ENCODE data around the gene VAV3.

The VAV3 gene

GRCh38 chr1:107919953-107920352 lies 45.0 kb downstream of the VAV3 start:
- H2AK5ac ChIP-seq (ENCODE audit: low read depth, low read length), result no peak overlapping the region
- H3K9ac ChIP-seq (ENCODE audit: low read depth, low read length, poor library complexity), result no peak overlapping the region

DNA sequence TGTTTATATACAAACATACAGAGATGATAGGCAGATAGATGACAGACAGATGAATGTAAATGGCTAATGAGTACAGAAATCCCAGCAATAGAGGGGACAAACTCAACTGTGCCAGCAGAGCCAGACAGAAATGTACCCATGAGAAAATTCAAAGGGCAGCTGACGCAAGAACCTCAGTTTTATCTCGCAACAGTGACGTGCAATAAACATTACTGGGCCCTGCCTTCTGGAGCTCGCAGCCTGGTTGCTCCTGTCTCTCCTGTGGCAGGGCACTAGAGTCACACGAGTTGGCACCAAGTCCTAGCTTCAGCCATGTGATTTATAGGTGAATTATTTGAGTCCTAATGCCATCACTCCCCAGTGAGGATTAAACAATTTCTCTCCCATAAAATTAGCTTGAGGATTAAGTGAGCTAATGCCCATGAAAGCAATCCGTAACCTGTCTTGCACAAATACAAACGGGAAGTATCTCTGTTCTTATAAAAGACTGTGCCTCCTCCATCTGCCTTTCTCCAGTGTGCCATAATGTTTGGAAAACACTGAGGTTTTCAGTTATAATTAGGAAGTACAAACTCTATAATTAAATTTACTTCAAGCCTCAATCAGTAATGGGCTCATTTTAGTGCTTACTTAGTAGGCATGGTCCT lies 50.7 kb downstream of the VAV3 start:
- no CpG with 5 or more reads among the region's 7 CpGs for WGBS, 2 donors (ENCODE audit: extremely low coverage in 2 of 2, insufficient read length in 2 of 2, insufficient replicate concordance in 1 of 2)
- H3K4me3 ChIP-seq (ENCODE audit: low read length in 2 of 2), result no peak overlapping the region
- H2AK5ac ChIP-seq (ENCODE audit: low read depth, low read length), result no peak overlapping the region
- H3K4me2 ChIP-seq (ENCODE audit: insufficient read depth, low read length, poor library complexity, severe bottlenecking), result no peak overlapping the region
- H3K27ac ChIP-seq (replicated peaks; ENCODE audit: low read length), result no peak overlapping the region
- H3K23ac ChIP-seq (ENCODE audit: low read depth, low read length, poor library complexity), result no peak overlapping the region
- H3K36me3 ChIP-seq (replicated peaks in 1 of 2; ENCODE audit: control insufficient read depth in 2 of 2, insufficient read depth in 2 of 2, low read length in 2 of 2), result no peaks in the 10 kb centered on the region
- H3K79me1 ChIP-seq (ENCODE audit: low read depth, low read length), result no peaks in the 10 kb centered on the region
- H3K9ac ChIP-seq (ENCODE audit: low read depth, low read length, poor library complexity), result no peak overlapping the region
- H3K4me1 ChIP-seq (ENCODE audit: control insufficient read depth in 2 of 2, insufficient read depth in 1 of 2, low read depth in 1 of 2, low read length in 2 of 2), result no peaks in the 10 kb centered on the region
- H2BK12ac ChIP-seq (ENCODE audit: low read length), result no peak overlapping the region
- no peak for DNase-seq (ENCODE audit: low spot score)
- H4K91ac ChIP-seq (ENCODE audit: low read depth, low read length, poor library complexity), result no peak overlapping the region
- no peaks in the 10 kb centered on the region for H3K9me3 ChIP-seq (replicated peaks in 1 of 2; ENCODE audit: control insufficient read depth in 2 of 2, insufficient read depth in 1 of 2, low read depth in 1 of 2, low read length in 2 of 2)
- H2BK15ac ChIP-seq (ENCODE audit: low read length), result no peak overlapping the region
- H3K27me3 ChIP-seq (ENCODE audit: control insufficient read depth in 3 of 3, insufficient read depth in 3 of 3, low read depth in 1 of 3, low read length in 3 of 3), result no peaks in the 10 kb centered on the region
- no peak overlapping the region for H2BK120ac ChIP-seq (ENCODE audit: low read depth, low read length)
- H3K14ac ChIP-seq (ENCODE audit: low read length), result no peak overlapping the region
- H2AFZ ChIP-seq (ENCODE audit: low read length), result no peak overlapping the region
- no peak overlapping the region for H2BK5ac ChIP-seq (ENCODE audit: low read length)
- no peak overlapping the region for H3K18ac ChIP-seq (ENCODE audit: low read length)
- H3K4ac ChIP-seq (ENCODE audit: low read length), result no peak overlapping the region
- no peak overlapping the region for H4K8ac ChIP-seq (ENCODE audit: low read depth, low read length)

More at GRCh38 chr1:107919953-107920352, 45.0 kb downstream of the VAV3 start:
- H2BK15ac ChIP-seq (ENCODE audit: low read length), result no peak overlapping the region
- H2BK5ac ChIP-seq (ENCODE audit: low read length), result no peak overlapping the region
- no peak overlapping the region for H2AFZ ChIP-seq (ENCODE audit: low read length)
- H3K4me3 ChIP-seq (ENCODE audit: low read length in 2 of 2), result no peak overlapping the region
- no peak overlapping the region for H3K18ac ChIP-seq (ENCODE audit: low read length)
- H3K14ac ChIP-seq (ENCODE audit: low read length), result no peak overlapping the region
- H3K79me1 ChIP-seq (ENCODE audit: low read depth, low read length), result no peaks in the 10 kb centered on the region
- H3K27ac ChIP-seq (replicated peaks; ENCODE audit: low read length), result no peak overlapping the region
- no peaks in the 10 kb centered on the region for H3K4me1 ChIP-seq (ENCODE audit: control insufficient read depth in 2 of 2, insufficient read depth in 1 of 2, low read depth in 1 of 2, low read length in 2 of 2)
- H3K4me2 ChIP-seq (ENCODE audit: insufficient read depth, low read length, poor library complexity, severe bottlenecking), result no peak overlapping the region
- H3K9me3 ChIP-seq (replicated peaks in 1 of 2; ENCODE audit: control insufficient read depth in 2 of 2, insufficient read depth in 1 of 2, low read depth in 1 of 2, low read length in 2 of 2), result no peaks in the 10 kb centered on the region
- no peak overlapping the region for H3K23ac ChIP-seq (ENCODE audit: low read depth, low read length, poor library complexity)
- H4K91ac ChIP-seq (ENCODE audit: low read depth, low read length, poor library complexity), result no peak overlapping the region
- no peaks in the 10 kb centered on the region for H3K36me3 ChIP-seq (replicated peaks in 1 of 2; ENCODE audit: control insufficient read depth in 2 of 2, insufficient read depth in 2 of 2, low read length in 2 of 2)
- no peak overlapping the region for H2BK12ac ChIP-seq (ENCODE audit: low read length)
- no peak overlapping the region for H4K8ac ChIP-seq (ENCODE audit: low read depth, low read length)
- H2BK120ac ChIP-seq (ENCODE audit: low read depth, low read length), result no peak overlapping the region
- DNase-seq (ENCODE audit: low spot score), result no peak
- WGBS, 2 donors (ENCODE audit: extremely low coverage in 2 of 2, insufficient read length in 2 of 2, insufficient replicate concordance in 1 of 2), result no CpG with 5 or more reads among the region's 4 CpGs
- H3K4ac ChIP-seq (ENCODE audit: low read length), result no peak overlapping the region
- H3K27me3 ChIP-seq (ENCODE audit: control insufficient read depth in 3 of 3, insufficient read depth in 3 of 3, low read depth in 1 of 3, low read length in 3 of 3), result no peaks in the 10 kb centered on the region

- Histone ChIP-seq H3K4me1 (ENCODE audit: control insufficient read depth in 2 of 2, insufficient read depth in 1 of 2, low read depth in 1 of 2, low read length in 2 of 2) (no peaks in the 10 kb centered on the region), H2AFZ (ENCODE audit: low read length) (no peak overlapping the region), H3K14ac (ENCODE audit: low read length) (no peak overlapping the region), H2BK120ac (ENCODE audit: low read depth, low read length) (no peak overlapping the region), H3K79me1 (ENCODE audit: low read depth, low read length) (no peaks in the 10 kb centered on the region), H4K8ac (ENCODE audit: low read depth, low read length) (no peak overlapping the region), H2BK12ac (ENCODE audit: low read length) (no peak overlapping the region), H3K4me2 (ENCODE audit: insufficient read depth, low read length, poor library complexity, severe bottlenecking) (no peak overlapping the region), H3K18ac (ENCODE audit: low read length) (no peak overlapping the region), H3K23ac (ENCODE audit: low read depth, low read length, poor library complexity) (no peak overlapping the region), H3K4me3 (ENCODE audit: low read length in 2 of 2) (no peak overlapping the region), H2BK5ac (ENCODE audit: low read length) (no peak overlapping the region), H3K9me3 (replicated peaks in 1 of 2; ENCODE audit: control insufficient read depth in 2 of 2, insufficient read depth in 1 of 2, low read depth in 1 of 2, low read length in 2 of 2) (no peaks in the 10 kb centered on the region), H4K91ac (ENCODE audit: low read depth, low read length, poor library complexity) (no peak overlapping the region), H3K4ac (ENCODE audit: low read length) (no peak overlapping the region), H2BK15ac (ENCODE audit: low read length) (no peak overlapping the region), H3K27me3 (ENCODE audit: control insufficient read depth in 3 of 3, insufficient read depth in 3 of 3, low read depth in 1 of 3, low read length in 3 of 3) (no peaks in the 10 kb centered on the region), H2AK5ac (ENCODE audit: low read depth, low read length) (no peak overlapping the region), H3K9ac (ENCODE audit: low read depth, low read length, poor library complexity) (no peak overlapping the region), H3K27ac (replicated peaks; ENCODE audit: low read length) (no peak overlapping the region), H3K36me3 (replicated peaks in 1 of 2; ENCODE audit: control insufficient read depth in 2 of 2, insufficient read depth in 2 of 2, low read length in 2 of 2) (no peaks in the 10 kb centered on the region)
- WGBS, 2 donors (ENCODE audit: extremely low coverage in 2 of 2, insufficient read length in 2 of 2, insufficient replicate concordance in 1 of 2), result no CpG with 5 or more reads among the region's 1 CpG
- no peak for DNase-seq (ENCODE audit: low spot score)
Measured at GRCh38 chr1:107912656-107913055, 52.3 kb downstream of the VAV3 start.

DNA sequence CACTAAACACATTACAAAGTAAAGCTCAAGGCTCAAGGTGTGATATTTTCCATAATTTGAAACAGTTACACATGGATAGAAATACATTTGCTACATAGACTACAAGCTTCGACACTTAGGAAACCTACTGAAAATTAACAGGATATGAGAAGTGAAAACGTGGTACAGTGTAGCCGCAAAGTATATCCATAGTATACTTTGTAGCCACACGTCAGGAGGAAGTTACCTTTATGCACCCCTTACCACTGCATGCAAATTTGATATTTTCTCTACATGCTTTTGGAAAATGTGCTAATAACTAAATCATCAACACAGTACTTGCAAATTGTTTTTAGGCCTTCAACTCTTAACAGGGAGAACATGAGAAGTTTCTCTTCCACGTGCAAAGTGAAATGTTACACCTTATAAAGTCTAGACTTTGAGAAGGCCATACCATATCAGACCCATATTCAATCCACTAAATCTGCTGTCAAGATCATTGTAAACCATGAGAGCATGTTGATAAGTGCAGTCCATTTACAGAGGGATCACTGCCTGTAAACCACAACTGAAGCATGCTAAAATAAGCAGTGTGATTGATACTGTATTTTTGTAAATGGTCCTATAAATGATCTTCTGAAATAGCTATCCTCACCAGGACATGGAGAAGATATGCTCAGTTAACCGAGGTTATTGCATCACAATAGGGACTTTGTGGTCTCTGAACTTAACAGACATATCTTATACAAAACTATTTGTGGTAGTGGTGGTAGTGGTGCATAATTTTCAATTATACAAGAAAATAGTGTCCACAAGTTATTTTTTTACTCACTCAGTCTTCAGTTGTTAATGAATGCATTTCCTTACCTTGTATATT lies 64.7 kb downstream of the VAV3 start:
- H3K36me3 ChIP-seq (replicated peaks in 1 of 2; ENCODE audit: control insufficient read depth in 2 of 2, insufficient read depth in 2 of 2, low read length in 2 of 2), result no peaks in the 10 kb centered on the region
- DNase-seq (ENCODE audit: low spot score), result no peak
- H3K4ac ChIP-seq (ENCODE audit: low read length), result no peak overlapping the region

More for the DNA sequence above, 64.7 kb downstream of the VAV3 start:
- Histone ChIP-seq H3K23ac (ENCODE audit: low read depth, low read length, poor library complexity) (no peak overlapping the region), H4K8ac (ENCODE audit: low read depth, low read length) (no peak overlapping the region), H3K9me3 (replicated peaks in 1 of 2; ENCODE audit: control insufficient read depth in 2 of 2, insufficient read depth in 1 of 2, low read depth in 1 of 2, low read length in 2 of 2) (no peaks in the 10 kb centered on the region), H3K27ac (replicated peaks; ENCODE audit: low read length) (no peak overlapping the region), H3K4me3 (ENCODE audit: low read length in 2 of 2) (no peak overlapping the region), H2AFZ (ENCODE audit: low read length) (no peak overlapping the region), H3K4me1 (ENCODE audit: control insufficient read depth in 2 of 2, insufficient read depth in 1 of 2, low read depth in 1 of 2, low read length in 2 of 2) (peaks cover 0 to 2% of the 10 kb centered on the region in 2 donors), H2BK15ac (ENCODE audit: low read length) (no peak overlapping the region), H2AK5ac (ENCODE audit: low read depth, low read length) (no peak overlapping the region), H2BK5ac (ENCODE audit: low read length) (no peak overlapping the region), H3K27me3 (ENCODE audit: control insufficient read depth in 3 of 3, insufficient read depth in 3 of 3, low read depth in 1 of 3, low read length in 3 of 3) (no peaks in the 10 kb centered on the region), H4K91ac (ENCODE audit: low read depth, low read length, poor library complexity) (no peak overlapping the region), H3K79me1 (ENCODE audit: low read depth, low read length) (no peaks in the 10 kb centered on the region), H3K4me2 (ENCODE audit: insufficient read depth, low read length, poor library complexity, severe bottlenecking) (no peak overlapping the region), H3K9ac (ENCODE audit: low read depth, low read length, poor library complexity) (no peak overlapping the region), H2BK120ac (ENCODE audit: low read depth, low read length) (no peak overlapping the region), H3K18ac (ENCODE audit: low read length) (no peak overlapping the region), H2BK12ac (ENCODE audit: low read length) (no peak overlapping the region), H3K14ac (ENCODE audit: low read length) (no peak overlapping the region)
- no CpG with 5 or more reads among the region's 6 CpGs for WGBS, 2 donors (ENCODE audit: extremely low coverage in 2 of 2, insufficient read length in 2 of 2, insufficient replicate concordance in 1 of 2)
